NCI-H1436 (cell line): ENCODE measurements around the gene CPED1.
"Not testable (repeated sequence)": the region's sequence is repeated elsewhere in the genome, so short reads cannot be mapped to it uniquely, and the experiment has no call there.

ENCODE experiments used
- DNase-seq: peaks from one replicate; lab custom pipeline; 2025; lab: John Stamatoyannopoulos, UW

The CPED1 gene

GRCh38 chr7:121252523-121253235, 264.2 kb downstream of the CPED1 start:
- not testable (repeated sequence) for DNase-seq

- DNase-seq, result no peak
Observed at GRCh38 chr7:121259826-121260225, 271.3 kb downstream of the CPED1 start.

- DNase-seq, result no peak
Observed at GRCh38 chr7:121261207-121261884, 272.8 kb downstream of the CPED1 start.

GRCh38 chr7:121262221-121262620, 273.7 kb downstream of the CPED1 start:
- no peak for DNase-seq

- no peak for DNase-seq
Observed at GRCh38 chr7:121262969-121263368, 274.5 kb downstream of the CPED1 start.

GRCh38 chr7:121266307-121266894, 277.9 kb downstream of the CPED1 start:
- DNase-seq, result no peak

GRCh38 chr7:121267612-121268011, 279.1 kb downstream of the CPED1 start:
- no peak for DNase-seq

- DNase-seq, result no peak
Observed at GRCh38 chr7:121269798-121270197, 281.3 kb downstream of the CPED1 start.

- no peak for DNase-seq
Observed at GRCh38 chr7:121271098-121271497, 282.6 kb downstream of the CPED1 start.

- DNase-seq, result no peak
Observed at GRCh38 chr7:121271916-121272315, 283.4 kb downstream of the CPED1 start.

- no peak for DNase-seq
Observed at GRCh38 chr7:121272676-121273075, 284.2 kb downstream of the CPED1 start.

- DNase-seq, result no peak
Observed at GRCh38 chr7:121273467-121274167, 285.1 kb downstream of the CPED1 start.

- no peak for DNase-seq
Observed at GRCh38 chr7:121274467-121274866, 286.0 kb downstream of the CPED1 start.

GRCh38 chr7:121275204-121275603, 286.7 kb downstream of the CPED1 start:
- DNase-seq, result no peak

GRCh38 chr7:121276313-121276712, 287.8 kb downstream of the CPED1 start:
- DNase-seq, result no peak

- DNase-seq, result no peak
Observed at GRCh38 chr7:121278120-121279021, 289.9 kb downstream of the CPED1 start.

- no peak for DNase-seq
Observed at GRCh38 chr7:121279060-121279620, 290.6 kb downstream of the CPED1 start.

GRCh38 chr7:121279822-121280221, 291.3 kb downstream of the CPED1 start:
- DNase-seq, result no peak

- DNase-seq, result no peak
Observed at GRCh38 chr7:121280656-121281055, 292.1 kb downstream of the CPED1 start.

- DNase-seq, result no peak
Observed at GRCh38 chr7:121282129-121282528, 293.6 kb downstream of the CPED1 start.

- DNase-seq, result no peak
Observed at GRCh38 chr7:121285066-121285667, 296.7 kb downstream of the CPED1 start.
